ENCODE measurements around the gene SORL1-AS1.

The SORL1-AS1 gene

DNA sequence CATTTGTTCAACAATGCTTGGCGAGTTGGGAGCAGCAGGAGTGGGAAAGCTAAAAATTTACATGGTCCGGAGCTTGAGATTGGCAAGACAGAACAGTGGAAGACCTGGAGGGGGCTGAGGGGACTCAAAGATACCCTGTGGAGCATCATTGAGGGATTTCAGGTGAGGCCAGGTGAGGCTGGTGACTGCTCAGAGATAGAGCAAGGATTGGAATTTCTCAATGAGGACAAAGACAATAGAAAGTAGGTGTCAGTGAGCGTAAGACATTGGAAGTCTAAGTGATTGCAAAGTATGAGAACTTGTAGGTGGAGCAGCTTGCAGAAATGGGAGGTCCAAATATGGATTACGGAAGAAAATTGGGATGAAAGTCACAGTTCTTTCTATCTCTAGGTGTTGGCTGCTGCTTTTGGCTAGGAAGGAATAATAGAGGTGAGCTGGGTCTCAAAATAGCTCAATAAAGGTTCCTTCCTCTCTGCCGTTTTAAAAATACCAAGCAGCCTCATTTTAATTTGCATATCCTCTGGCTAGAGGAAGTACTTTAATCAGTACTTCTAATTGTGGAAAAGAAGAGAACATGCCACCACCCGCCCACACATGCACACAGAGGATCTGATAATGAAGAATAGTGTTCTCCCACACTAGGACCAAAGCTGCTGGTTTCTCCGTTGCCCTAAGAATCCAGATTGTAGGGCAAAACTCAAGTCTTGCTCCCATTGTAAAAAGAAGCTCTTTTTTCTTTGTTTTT is 41.8 kb upstream of the SORL1-AS1 start (continued):
- TF ChIP-seq, protein P1, sequence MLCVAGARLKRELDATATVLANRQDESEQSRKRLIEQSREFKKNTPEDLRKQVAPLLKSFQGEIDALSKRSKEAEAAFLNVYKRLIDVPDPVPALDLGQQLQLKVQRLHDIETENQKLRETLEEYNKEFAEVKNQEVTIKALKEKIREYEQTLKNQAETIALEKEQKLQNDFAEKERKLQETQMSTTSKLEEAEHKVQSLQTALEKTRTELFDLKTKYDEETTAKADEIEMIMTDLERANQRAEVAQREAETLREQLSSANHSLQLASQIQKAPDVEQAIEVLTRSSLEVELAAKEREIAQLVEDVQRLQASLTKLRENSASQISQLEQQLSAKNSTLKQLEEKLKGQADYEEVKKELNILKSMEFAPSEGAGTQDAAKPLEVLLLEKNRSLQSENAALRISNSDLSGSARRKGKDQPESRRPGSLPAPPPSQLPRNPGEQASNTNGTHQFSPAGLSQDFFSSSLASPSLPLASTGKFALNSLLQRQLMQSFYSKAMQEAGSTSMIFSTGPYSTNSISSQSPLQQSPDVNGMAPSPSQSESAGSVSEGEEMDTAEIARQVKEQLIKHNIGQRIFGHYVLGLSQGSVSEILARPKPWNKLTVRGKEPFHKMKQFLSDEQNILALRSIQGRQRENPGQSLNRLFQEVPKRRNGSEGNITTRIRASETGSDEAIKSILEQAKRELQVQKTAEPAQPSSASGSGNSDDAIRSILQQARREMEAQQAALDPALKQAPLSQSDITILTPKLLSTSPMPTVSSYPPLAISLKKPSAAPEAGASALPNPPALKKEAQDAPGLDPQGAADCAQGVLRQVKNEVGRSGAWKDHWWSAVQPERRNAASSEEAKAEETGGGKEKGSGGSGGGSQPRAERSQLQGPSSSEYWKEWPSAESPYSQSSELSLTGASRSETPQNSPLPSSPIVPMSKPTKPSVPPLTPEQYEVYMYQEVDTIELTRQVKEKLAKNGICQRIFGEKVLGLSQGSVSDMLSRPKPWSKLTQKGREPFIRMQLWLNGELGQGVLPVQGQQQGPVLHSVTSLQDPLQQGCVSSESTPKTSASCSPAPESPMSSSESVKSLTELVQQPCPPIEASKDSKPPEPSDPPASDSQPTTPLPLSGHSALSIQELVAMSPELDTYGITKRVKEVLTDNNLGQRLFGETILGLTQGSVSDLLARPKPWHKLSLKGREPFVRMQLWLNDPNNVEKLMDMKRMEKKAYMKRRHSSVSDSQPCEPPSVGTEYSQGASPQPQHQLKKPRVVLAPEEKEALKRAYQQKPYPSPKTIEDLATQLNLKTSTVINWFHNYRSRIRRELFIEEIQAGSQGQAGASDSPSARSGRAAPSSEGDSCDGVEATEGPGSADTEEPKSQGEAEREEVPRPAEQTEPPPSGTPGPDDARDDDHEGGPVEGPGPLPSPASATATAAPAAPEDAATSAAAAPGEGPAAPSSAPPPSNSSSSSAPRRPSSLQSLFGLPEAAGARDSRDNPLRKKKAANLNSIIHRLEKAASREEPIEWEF (IDR thresholded peaks at IDR 0.05; ENCODE audit: insufficient replicate concordance, low read depth, low read length): no peak
- no peak for TF ChIP-seq YBX1 (IDR thresholded peaks at IDR 0.05)
- TF ChIP-seq CBFB (IDR thresholded peaks at IDR 0.05; ENCODE audit: low read depth): no peak
- no peak for TF ChIP-seq PAX8 (IDR thresholded peaks at IDR 0.05)
- TF ChIP-seq, protein P2, sequence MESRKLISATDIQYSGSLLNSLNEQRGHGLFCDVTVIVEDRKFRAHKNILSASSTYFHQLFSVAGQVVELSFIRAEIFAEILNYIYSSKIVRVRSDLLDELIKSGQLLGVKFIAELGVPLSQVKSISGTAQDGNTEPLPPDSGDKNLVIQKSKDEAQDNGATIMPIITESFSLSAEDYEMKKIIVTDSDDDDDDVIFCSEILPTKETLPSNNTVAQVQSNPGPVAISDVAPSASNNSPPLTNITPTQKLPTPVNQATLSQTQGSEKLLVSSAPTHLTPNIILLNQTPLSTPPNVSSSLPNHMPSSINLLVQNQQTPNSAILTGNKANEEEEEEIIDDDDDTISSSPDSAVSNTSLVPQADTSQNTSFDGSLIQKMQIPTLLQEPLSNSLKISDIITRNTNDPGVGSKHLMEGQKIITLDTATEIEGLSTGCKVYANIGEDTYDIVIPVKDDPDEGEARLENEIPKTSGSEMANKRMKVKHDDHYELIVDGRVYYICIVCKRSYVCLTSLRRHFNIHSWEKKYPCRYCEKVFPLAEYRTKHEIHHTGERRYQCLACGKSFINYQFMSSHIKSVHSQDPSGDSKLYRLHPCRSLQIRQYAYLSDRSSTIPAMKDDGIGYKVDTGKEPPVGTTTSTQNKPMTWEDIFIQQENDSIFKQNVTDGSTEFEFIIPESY (IDR thresholded peaks at IDR 0.05): no peak
- TF ChIP-seq, protein P3, sequence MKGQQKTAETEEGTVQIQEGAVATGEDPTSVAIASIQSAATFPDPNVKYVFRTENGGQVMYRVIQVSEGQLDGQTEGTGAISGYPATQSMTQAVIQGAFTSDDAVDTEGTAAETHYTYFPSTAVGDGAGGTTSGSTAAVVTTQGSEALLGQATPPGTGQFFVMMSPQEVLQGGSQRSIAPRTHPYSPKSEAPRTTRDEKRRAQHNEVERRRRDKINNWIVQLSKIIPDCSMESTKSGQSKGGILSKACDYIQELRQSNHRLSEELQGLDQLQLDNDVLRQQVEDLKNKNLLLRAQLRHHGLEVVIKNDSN (IDR thresholded peaks at IDR 0.05; ENCODE audit: borderline replicate concordance, extremely low read length, insufficient read depth, low read depth, low read length): no peak
- TF ChIP-seq MEF2A (IDR thresholded peaks at IDR 0.05; ENCODE audit: insufficient read depth, low read depth, low read length): peak; percentile 93
- peak; percentile 73 for TF ChIP-seq MTA2 (IDR thresholded peaks at IDR 0.05; ENCODE audit: low read depth)
- TF ChIP-seq, protein P4, sequence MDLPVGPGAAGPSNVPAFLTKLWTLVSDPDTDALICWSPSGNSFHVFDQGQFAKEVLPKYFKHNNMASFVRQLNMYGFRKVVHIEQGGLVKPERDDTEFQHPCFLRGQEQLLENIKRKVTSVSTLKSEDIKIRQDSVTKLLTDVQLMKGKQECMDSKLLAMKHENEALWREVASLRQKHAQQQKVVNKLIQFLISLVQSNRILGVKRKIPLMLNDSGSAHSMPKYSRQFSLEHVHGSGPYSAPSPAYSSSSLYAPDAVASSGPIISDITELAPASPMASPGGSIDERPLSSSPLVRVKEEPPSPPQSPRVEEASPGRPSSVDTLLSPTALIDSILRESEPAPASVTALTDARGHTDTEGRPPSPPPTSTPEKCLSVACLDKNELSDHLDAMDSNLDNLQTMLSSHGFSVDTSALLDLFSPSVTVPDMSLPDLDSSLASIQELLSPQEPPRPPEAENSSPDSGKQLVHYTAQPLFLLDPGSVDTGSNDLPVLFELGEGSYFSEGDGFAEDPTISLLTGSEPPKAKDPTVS (IDR thresholded peaks at IDR 0.05; ENCODE audit: low read depth, low read length): no peak
- TF ChIP-seq, protein P5, sequence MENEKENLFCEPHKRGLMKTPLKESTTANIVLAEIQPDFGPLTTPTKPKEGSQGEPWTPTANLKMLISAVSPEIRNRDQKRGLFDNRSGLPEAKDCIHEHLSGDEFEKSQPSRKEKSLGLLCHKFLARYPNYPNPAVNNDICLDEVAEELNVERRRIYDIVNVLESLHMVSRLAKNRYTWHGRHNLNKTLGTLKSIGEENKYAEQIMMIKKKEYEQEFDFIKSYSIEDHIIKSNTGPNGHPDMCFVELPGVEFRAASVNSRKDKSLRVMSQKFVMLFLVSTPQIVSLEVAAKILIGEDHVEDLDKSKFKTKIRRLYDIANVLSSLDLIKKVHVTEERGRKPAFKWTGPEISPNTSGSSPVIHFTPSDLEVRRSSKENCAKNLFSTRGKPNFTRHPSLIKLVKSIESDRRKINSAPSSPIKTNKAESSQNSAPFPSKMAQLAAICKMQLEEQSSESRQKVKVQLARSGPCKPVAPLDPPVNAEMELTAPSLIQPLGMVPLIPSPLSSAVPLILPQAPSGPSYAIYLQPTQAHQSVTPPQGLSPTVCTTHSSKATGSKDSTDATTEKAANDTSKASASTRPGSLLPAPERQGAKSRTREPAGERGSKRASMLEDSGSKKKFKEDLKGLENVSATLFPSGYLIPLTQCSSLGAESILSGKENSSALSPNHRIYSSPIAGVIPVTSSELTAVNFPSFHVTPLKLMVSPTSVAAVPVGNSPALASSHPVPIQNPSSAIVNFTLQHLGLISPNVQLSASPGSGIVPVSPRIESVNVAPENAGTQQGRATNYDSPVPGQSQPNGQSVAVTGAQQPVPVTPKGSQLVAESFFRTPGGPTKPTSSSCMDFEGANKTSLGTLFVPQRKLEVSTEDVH (IDR thresholded peaks at IDR 0.05; ENCODE audit: low read depth, partially characterized antibody): no peak
- TF ChIP-seq, protein P6, sequence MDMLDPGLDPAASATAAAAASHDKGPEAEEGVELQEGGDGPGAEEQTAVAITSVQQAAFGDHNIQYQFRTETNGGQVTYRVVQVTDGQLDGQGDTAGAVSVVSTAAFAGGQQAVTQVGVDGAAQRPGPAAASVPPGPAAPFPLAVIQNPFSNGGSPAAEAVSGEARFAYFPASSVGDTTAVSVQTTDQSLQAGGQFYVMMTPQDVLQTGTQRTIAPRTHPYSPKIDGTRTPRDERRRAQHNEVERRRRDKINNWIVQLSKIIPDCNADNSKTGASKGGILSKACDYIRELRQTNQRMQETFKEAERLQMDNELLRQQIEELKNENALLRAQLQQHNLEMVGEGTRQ (IDR thresholded peaks at IDR 0.05; ENCODE audit: borderline replicate concordance, low read depth, low read length): no peak
- no peak for TF ChIP-seq RAD21 (IDR thresholded peaks at IDR 0.05; ENCODE audit: insufficient read depth, low read depth, low read length)
- no peak for TF ChIP-seq GABPA (IDR thresholded peaks at IDR 0.05; ENCODE audit: low read depth)
- TF ChIP-seq RELA (IDR thresholded peaks at IDR 0.05; ENCODE audit: borderline replicate concordance, partially characterized antibody): no peak
- TF ChIP-seq BHLHE40 (IDR thresholded peaks at IDR 0.05; ENCODE audit: borderline replicate concordance in 1 of 2, low read depth in 2 of 2, low read length in 1 of 2): no peak
